Naive thymus-derived CD4-positive, alpha-beta T cell (primary cell): ENCODE measurements around the gene IL17REL. TPM values are rescaled to one million over a fixed set of nuclear protein-coding genes. Genes with fewer than 3 reads are reported as not detected.
A peak's percentile ranks its signal among the peaks of the same experiment; 100 is the strongest.

Experiments used
- ATAC-seq: fragments of 150-1000 bp; cut with Tn5 transposase; 2 replicates; pipeline ENCODE4 v1.10.0; 2021; ENCODE audit warnings: mild to moderate bottlenecking, moderate library complexity
- CTCF ChIA-PET: fragments of 350-600 bp; sonication (Branson Sonifier 250); formaldehyde crosslinking; loops from one replicate; lab custom pipeline; 2021; ENCODE audit warnings: antibody characterized with exemption; lab: Charles Lee
- POLR2A ChIA-PET: fragments of 350-600 bp; sonication (Branson Sonifier 250); formaldehyde crosslinking; loops from one replicate; lab custom pipeline; 2021; ENCODE audit warnings: antibody characterized with exemption, inconsistent platforms; lab: Charles Lee
- DNase-seq, 9 donors: peaks; one replicate each; pipeline versions ENCODE4 v3.0.0 to v3.0.0-alpha.2; 2020 to 2022; ENCODE audit warnings: mixed read lengths in 1 of 9
- H3K27ac ChIP-seq: one replicate; pipeline ENCODE4 v1.7.0; 2013; ENCODE audit warnings: mild to moderate bottlenecking, low read depth, low read length, moderate library complexity
- H3K27me3 ChIP-seq, 2 donors: one replicate each; pipeline ENCODE4 v1.7.0; 2013; ENCODE audit warnings: low read length in 2 of 2, mild to moderate bottlenecking in 2 of 2, moderate library complexity in 2 of 2; ENCODE audit not compliant: control insufficient read depth in 2 of 2, insufficient read depth in 2 of 2
- H3K36me3 ChIP-seq, 3 experiments: 1 replicate in 2 of 3; 2 replicates in 1 of 3; pipeline ENCODE4 v1.7.0; 2013; ENCODE audit warnings: low read length in 3 of 3, mild to moderate bottlenecking in 3 of 3, moderate library complexity in 1 of 3; ENCODE audit not compliant: insufficient read depth in 3 of 3, control insufficient read depth in 2 of 3
- H3K4me1 ChIP-seq, 2 donors: one replicate each; pipeline ENCODE4 v1.7.0; 2013; ENCODE audit warnings: low read length in 2 of 2, mild to moderate bottlenecking in 2 of 2, moderate library complexity in 1 of 2; ENCODE audit not compliant: control insufficient read depth in 2 of 2, insufficient read depth in 2 of 2
- H3K4me3 ChIP-seq: 2 replicates; pipeline ENCODE4 v1.7.0; 2013; ENCODE audit warnings: mild to moderate bottlenecking, low read length
- H3K9me3 ChIP-seq, 3 experiments: 1 replicate in 2 of 3; 2 replicates in 1 of 3; pipeline ENCODE4 v1.7.0; 2013; ENCODE audit warnings: low read length in 3 of 3; ENCODE audit not compliant: control insufficient read depth in 2 of 3
- H3K27ac Mint-ChIP-seq, 9 donors: one replicate each; pipeline ENCODE4 v1.8.0; 2020 to 2022; ENCODE audit warnings: mixed read lengths in 9 of 9, mild to moderate bottlenecking in 8 of 9, moderate library complexity in 5 of 9, inconsistent platforms in 2 of 9
- H3K27me3 Mint-ChIP-seq, 5 donors: one replicate each; pipeline ENCODE4 v1.8.0; 2021 to 2022; ENCODE audit warnings: mixed read lengths in 5 of 5, mild to moderate bottlenecking in 1 of 5
- H3K36me3 Mint-ChIP-seq, 5 donors: one replicate each; pipeline ENCODE4 v1.8.0; 2020 to 2022; ENCODE audit warnings: mixed read lengths in 5 of 5, mild to moderate bottlenecking in 3 of 5, inconsistent platforms in 1 of 5
- H3K4me1 Mint-ChIP-seq, 7 donors: one replicate each; pipeline ENCODE4 v1.8.0; 2020 to 2022; ENCODE audit warnings: mixed read lengths in 7 of 7, mild to moderate bottlenecking in 3 of 7, inconsistent platforms in 1 of 7
- H3K4me3 Mint-ChIP-seq, 10 donors: one replicate each; pipeline ENCODE4 v1.8.0; 2020 to 2022; ENCODE audit warnings: mild to moderate bottlenecking in 10 of 10, mixed read lengths in 10 of 10, moderate library complexity in 6 of 10, inconsistent platforms in 2 of 10
- H3K9me3 Mint-ChIP-seq, 11 donors: one replicate each; pipeline ENCODE4 v1.8.0; 2020 to 2022; ENCODE audit warnings: mixed read lengths in 11 of 11, mild to moderate bottlenecking in 4 of 11, inconsistent platforms in 1 of 11, moderate library complexity in 1 of 11
- intact Hi-C, 2 donors: fragments of 100-400 bp; cut with micrococcal nuclease; formaldehyde crosslinking; loops; one replicate each; pipeline ENCODE4 v1.15.1; 2023
- polyA plus RNA-seq, 2 donors: library from polyadenylated mRNA; unstranded; fragments of 300-500 nt; fragmentation: Illumina TruSeq; gene quantifications; one replicate each; pipeline ENCODE4 v1.2.3, GENCODE V29; 2021
- total RNA-seq, 6 experiments: library from RNA in 5 of 6; stranded (reverse) in 5 of 6; gene quantifications; 1 replicate in 5 of 6; 2 replicates in 1 of 6; pipeline ENCODE4 v1.2.3 and lab custom pipeline; 2021 to 2026

The IL17REL gene
- total and polyA plus RNA-seq, 7 experiments from 2014 or later, result not detected

DNA sequence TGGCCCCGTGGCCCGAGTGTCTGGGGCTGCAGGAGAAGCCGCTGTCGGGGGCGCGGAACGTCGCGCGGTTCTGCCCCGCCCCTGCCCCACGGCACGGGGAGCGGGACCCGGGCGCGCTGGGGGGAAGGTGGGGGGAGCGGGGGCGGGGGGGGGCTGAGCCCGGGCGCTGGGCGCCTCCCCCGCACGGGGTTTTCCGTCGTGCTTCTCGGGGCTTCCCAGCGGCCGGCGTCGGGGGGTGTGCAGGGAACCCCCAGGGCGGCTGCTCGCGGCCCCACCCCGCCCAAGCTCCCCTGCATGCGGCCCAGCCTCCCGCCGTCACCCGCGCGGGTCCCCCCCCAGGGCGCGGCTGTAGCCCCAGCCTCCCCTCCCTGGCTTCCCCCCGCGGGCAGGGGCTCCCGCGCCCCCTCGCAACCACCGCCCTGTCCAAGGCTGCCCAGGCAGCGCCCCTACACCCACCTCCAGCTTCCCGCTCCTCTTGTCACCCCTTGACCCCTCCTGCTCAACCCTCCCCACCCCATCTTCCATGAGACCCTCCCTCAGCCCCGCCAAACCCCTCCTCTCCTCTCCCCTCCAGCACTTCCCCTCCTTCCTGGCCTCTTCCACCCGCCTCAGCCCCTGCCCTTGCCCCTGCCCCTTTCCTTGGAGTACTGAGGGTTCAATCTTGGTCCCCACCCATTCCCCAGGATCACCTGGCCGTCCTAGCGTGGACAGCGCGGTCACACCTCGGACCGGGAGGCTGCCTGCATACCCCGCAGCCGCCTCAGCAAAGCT is 1.7 kb downstream of the IL17REL start:
- H3K4me3 Mint-ChIP-seq, result peak overlapping the region in 6 of 10 donors; percentile 25 to 75 (median 62)
- peak overlapping the region; percentile 39 for H3K27ac ChIP-seq
- DNase-seq, result peak in 6 of 9 donors; percentile 26 to 79 (median 46)
- ATAC-seq, result peak; percentile 93
- H3K9me3 ChIP-seq, result no peaks in the 10 kb centered on the region
- no peak overlapping the region for H3K4me3 ChIP-seq
- CTCF ChIA-PET, result no interaction called here
- H3K4me1 ChIP-seq, result peaks cover 2 to 16% of the 10 kb centered on the region in 2 donors
- POLR2A ChIA-PET, result no interaction called here
- H3K4me1 Mint-ChIP-seq, result peaks cover 0 to 11% (median 8%) of the 10 kb centered on the region in 7 donors
- H3K27me3 ChIP-seq, result no peaks in the 10 kb centered on the region
- intact Hi-C loops, result no loop called here
- peaks cover 0 to 2% (median 0%) of the 10 kb centered on the region in 11 donors for H3K9me3 Mint-ChIP-seq
- H3K27ac Mint-ChIP-seq, result peak overlapping the region in 1 of 9 donors; percentile 81
- H3K36me3 ChIP-seq, result no peaks in the 10 kb centered on the region
- H3K36me3 Mint-ChIP-seq, result no peaks in the 10 kb centered on the region
- peaks cover 0 to 22% (median 9%) of the 10 kb centered on the region in 5 donors for H3K27me3 Mint-ChIP-seq

DNA sequence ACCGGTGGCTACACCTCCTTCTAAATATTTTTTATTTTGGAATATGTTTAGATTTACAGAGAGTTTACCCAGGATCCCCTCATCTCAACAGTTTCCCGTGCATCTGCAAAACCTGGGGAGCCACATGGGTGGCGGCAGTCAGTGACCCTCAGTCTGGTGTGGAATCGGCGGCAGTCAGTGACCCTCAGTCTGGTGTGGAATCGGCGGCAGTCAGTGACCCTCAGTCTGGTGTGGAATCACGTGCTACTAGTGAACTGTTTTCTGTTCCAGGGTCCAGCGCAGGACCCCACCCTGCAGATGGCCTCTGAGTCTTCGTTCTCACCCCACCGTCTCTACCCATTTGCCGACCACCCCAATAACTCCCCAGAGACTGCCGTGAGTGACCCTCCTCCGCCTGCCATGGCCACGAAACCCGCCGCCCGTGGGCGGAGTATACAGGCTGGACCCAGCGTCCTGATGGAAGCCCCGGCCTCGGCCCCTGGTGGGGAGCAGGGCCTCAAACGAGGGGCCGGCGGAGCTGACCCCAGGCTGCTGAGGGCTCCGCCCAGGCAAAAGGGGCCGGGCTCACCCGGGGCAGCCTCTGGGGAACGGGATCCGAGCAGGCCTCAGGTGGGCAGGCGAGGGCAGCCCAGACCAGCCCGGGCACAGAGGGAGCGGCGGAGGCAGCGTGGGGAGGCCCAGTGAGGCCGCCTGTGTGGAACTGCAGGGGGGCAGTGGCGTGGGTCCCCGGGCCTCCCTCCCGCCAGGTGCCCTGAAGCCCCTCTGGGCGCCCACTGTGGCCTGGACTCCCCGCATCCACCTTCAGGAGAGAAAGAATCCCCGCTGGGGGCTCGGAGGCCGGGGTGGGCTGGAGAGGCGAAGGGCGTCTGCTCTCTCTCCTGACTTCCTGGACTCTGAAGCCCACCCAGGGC is 2.5 kb downstream of the IL17REL start:
- ChIA-PET CTCF (no interaction called here), POLR2A (no interaction called here)
- Mint-ChIP-seq H3K36me3 (no peaks in the 10 kb centered on the region), H3K4me3 (peak overlapping the region in 5 of 10 donors; percentile 40 to 60 (median 49)), H3K27me3 (peaks cover 0 to 21% (median 9%) of the 10 kb centered on the region in 5 donors), H3K4me1 (peaks cover 0 to 11% (median 8%) of the 10 kb centered on the region in 7 donors), H3K27ac (no peak overlapping the region), H3K9me3 (peaks cover 0 to 2% (median 0%) of the 10 kb centered on the region in 11 donors)
- intact Hi-C loops, result no loop called here
- H3K4me3 ChIP-seq, result no peak overlapping the region
- peaks cover 0 to 16% of the 10 kb centered on the region in 2 donors for H3K4me1 ChIP-seq
- no peaks in the 10 kb centered on the region for H3K36me3 ChIP-seq
- DNase-seq (peak in 1 of 9 donors; percentile 21), ATAC-seq (no peak)
- H3K27me3 ChIP-seq, result no peaks in the 10 kb centered on the region
- no peaks in the 10 kb centered on the region for H3K9me3 ChIP-seq
- H3K27ac ChIP-seq, result no peak overlapping the region

DNA sequence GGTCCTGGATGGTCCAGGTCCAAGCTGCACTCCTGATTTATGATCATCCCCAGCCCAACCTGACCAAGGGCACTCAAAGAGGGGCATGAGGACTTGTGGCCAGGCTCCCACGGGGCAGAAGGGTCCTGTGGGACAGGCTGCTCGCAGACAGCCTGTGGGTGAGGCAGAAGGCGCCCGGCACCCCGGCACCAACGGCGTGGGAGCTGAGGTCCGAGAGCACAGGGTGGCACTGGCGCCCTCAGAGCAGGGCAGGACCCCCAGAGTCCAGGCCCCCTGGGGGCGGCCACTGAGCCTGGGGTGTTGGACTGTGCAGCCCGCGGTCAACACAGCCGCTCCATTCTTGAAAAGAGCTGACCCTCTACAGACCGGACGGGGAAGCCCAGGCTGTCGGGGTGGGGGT is 3.3 kb downstream of the IL17REL start:
- Mint-ChIP-seq H3K4me3 (peak overlapping the region in 1 of 10 donors; percentile 35), H3K4me1 (peaks cover 0 to 11% (median 8%) of the 10 kb centered on the region in 7 donors), H3K27ac (peak overlapping the region in 1 of 9 donors; percentile 62), H3K27me3 (peaks cover 0 to 21% (median 9%) of the 10 kb centered on the region in 5 donors), H3K9me3 (peaks cover 0 to 2% (median 0%) of the 10 kb centered on the region in 11 donors), H3K36me3 (no peaks in the 10 kb centered on the region)
- H3K27ac ChIP-seq, result no peak overlapping the region
- H3K9me3 ChIP-seq, result no peaks in the 10 kb centered on the region
- ATAC-seq (no peak), DNase-seq (no peak)
- POLR2A ChIA-PET, result no interaction called here
- peaks cover 0 to 9% of the 10 kb centered on the region in 2 donors for H3K4me1 ChIP-seq
- intact Hi-C loops, result no loop called here
- H3K4me3 ChIP-seq, result no peak overlapping the region
- no peaks in the 10 kb centered on the region for H3K36me3 ChIP-seq
- CTCF ChIA-PET, result no interaction called here
- H3K27me3 ChIP-seq, result no peaks in the 10 kb centered on the region

DNA sequence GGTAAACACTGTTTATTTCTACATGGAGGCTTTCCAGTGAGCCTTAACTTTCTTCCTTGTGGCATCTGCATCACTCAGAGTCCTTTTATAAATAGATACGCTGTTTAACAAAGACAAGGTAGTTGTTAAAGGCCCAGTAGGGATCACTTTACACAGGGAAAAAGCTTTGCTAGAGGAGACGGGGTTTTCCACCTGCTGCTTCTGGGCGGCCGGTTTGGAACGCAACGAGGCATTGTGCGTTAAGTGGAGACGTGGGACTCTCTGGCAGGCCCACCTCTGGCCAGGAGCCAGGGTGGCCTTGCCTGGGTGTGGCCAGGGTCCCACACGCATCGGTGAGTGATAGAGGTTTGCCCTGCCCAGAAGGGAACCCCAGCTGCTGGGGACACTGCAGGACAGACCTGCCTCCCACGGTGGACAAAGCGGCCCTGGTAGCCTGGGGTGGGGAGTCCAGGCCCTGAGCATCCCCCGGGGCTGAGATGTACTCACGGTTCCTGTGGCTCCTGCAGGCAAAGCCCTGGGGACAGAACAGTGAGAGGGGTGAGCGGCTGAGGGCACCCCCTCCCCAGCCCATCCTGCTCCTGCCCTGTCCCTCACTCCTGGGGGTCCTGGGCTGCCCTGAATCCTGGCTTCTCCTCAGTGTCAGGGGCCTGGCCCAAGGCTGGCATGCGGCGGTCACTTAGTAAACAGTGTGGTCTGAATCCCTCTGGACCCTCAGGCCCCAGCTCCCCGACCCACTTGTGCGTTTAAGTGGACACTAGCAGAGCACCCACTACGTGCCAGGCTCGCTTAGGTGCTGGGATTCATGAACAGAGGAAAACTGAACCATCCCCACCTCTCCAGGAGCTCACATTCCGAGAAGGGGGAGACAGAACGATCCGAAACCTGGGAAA is 4.2 kb downstream of the IL17REL start:
- Histone ChIP-seq H3K9me3 (no peaks in the 10 kb centered on the region), H3K36me3 (no peaks in the 10 kb centered on the region), H3K4me1 (peaks cover 0 to 9% of the 10 kb centered on the region in 2 donors), H3K27me3 (no peaks in the 10 kb centered on the region), H3K27ac (no peak overlapping the region), H3K4me3 (no peak overlapping the region)
- no peak overlapping the region for H3K27ac Mint-ChIP-seq
- H3K36me3 Mint-ChIP-seq, result no peaks in the 10 kb centered on the region
- ATAC-seq, result no peak
- intact Hi-C loops, result no loop called here
- ChIA-PET CTCF (no interaction called here), POLR2A (no interaction called here)
- peaks cover 0 to 11% (median 8%) of the 10 kb centered on the region in 7 donors for H3K4me1 Mint-ChIP-seq
- H3K27me3 Mint-ChIP-seq, result peaks cover 0 to 22% (median 9%) of the 10 kb centered on the region in 5 donors
- DNase-seq, result no peak
- H3K9me3 Mint-ChIP-seq, result peaks cover 0 to 2% (median 0%) of the 10 kb centered on the region in 11 donors
- H3K4me3 Mint-ChIP-seq, result peak overlapping the region in 3 of 10 donors; percentile 10 to 35 (median 30)

DNA sequence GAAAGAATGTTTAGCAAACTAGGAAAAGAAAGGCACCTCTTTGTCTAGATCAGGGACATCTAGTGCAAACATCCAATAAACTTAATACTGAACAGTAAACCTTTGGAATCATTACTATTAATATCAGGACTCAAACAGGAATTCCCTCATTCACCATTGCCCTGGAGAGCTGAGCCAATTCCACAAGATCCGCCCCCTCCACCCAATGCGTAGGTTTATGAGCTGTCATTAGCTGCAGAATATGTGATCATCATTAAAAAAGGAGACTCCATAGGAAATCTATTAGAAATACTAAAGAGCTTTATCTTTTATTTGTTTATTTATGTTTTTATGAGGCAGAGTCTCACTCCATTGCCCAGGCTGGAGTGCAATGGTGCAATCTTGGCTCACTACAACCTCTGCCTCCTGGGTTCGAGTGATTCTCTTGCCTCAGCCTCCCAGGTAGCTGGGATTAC is 5.5 kb downstream of the IL17REL start:
- peaks cover 0 to 9% of the 10 kb centered on the region in 2 donors for H3K4me1 ChIP-seq
- DNase-seq (no peak), ATAC-seq (no peak)
- CTCF ChIA-PET, result no interaction called here
- POLR2A ChIA-PET, result no interaction called here
- H3K4me3 ChIP-seq, result no peak overlapping the region
- H3K9me3 ChIP-seq, result no peaks in the 10 kb centered on the region
- Mint-ChIP-seq H3K36me3 (no peaks in the 10 kb centered on the region), H3K4me1 (peaks cover 0 to 9% (median 8%) of the 10 kb centered on the region in 7 donors), H3K27ac (no peak overlapping the region), H3K27me3 (peaks cover 0 to 25% (median 11%) of the 10 kb centered on the region in 5 donors), H3K4me3 (no peak overlapping the region), H3K9me3 (peaks cover 0 to 2% (median 0%) of the 10 kb centered on the region in 11 donors)
- intact Hi-C loops, result no loop called here
- H3K36me3 ChIP-seq, result no peaks in the 10 kb centered on the region
- H3K27ac ChIP-seq, result no peak overlapping the region
- H3K27me3 ChIP-seq, result no peaks in the 10 kb centered on the region

DNA sequence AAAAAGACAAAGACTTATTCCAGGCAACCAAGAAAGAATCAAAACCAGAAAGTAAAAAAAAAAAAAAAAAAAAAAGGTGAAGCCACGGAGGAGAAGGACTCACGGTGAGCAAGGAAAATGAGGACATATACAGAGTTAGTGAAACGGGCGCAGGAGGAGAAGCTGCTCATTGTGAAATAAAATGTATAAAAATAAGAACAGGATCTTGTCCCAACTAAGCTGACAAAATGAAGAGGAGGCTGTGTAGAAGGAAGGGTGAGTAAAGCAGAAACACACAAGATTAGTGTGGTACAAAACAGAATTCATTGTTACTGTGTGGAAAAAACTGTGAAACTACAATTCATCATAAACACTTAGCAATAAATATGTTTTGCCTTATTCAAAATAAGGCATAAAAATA is 7.6 kb downstream of the IL17REL start:
- DNase-seq (no peak), ATAC-seq (no peak)
- Histone ChIP-seq H3K4me1 (no peaks in the 10 kb centered on the region), H3K36me3 (no peaks in the 10 kb centered on the region), H3K27me3 (no peaks in the 10 kb centered on the region), H3K27ac (no peak overlapping the region), H3K4me3 (no peak overlapping the region), H3K9me3 (no peaks in the 10 kb centered on the region)
- intact Hi-C loops, result no loop called here
- H3K27me3 Mint-ChIP-seq, result peaks cover 0 to 13% (median 3%) of the 10 kb centered on the region in 5 donors
- H3K27ac Mint-ChIP-seq, result no peak overlapping the region
- H3K4me1 Mint-ChIP-seq, result no peaks in the 10 kb centered on the region
- ChIA-PET CTCF (no interaction called here), POLR2A (no interaction called here)
- H3K36me3 Mint-ChIP-seq, result no peaks in the 10 kb centered on the region
- peaks cover 0 to 2% (median 0%) of the 10 kb centered on the region in 11 donors for H3K9me3 Mint-ChIP-seq
- no peak overlapping the region for H3K4me3 Mint-ChIP-seq
